Ectodermal cell (in vitro differentiated cells): ENCODE results near the gene OR6A2.
"Not testable (repeated sequence)": the region's sequence is repeated elsewhere in the genome, so short reads cannot be mapped to it uniquely, and the experiment has no call there.

Experiments used
- H3K27ac ChIP-seq: 2 replicates; pipeline ENCODE4 v1.7.0; 2013; ENCODE audit warnings: mild to moderate bottlenecking, low read depth, low read length; ENCODE audit not compliant: insufficient read depth, poor library complexity, severe bottlenecking
- H3K27me3 ChIP-seq: 2 replicates; pipeline ENCODE4 v1.7.0; 2013; ENCODE audit warnings: mild to moderate bottlenecking, low read length; ENCODE audit not compliant: insufficient read depth, control insufficient read depth, poor library complexity, severe bottlenecking
- H3K36me3 ChIP-seq: one replicate; pipeline ENCODE4 v1.7.0; 2013; ENCODE audit warnings: low read length; ENCODE audit not compliant: control insufficient read depth, insufficient read depth
- H3K4me1 ChIP-seq: one replicate; pipeline ENCODE4 v1.7.0; 2013; ENCODE audit warnings: low read length; ENCODE audit not compliant: control insufficient read depth, insufficient read depth
- H3K4me3 ChIP-seq: 2 replicates; pipeline ENCODE4 v1.7.0; 2013; ENCODE audit warnings: low read depth, low read length, control low read depth; ENCODE audit not compliant: insufficient read depth
- H3K9me3 ChIP-seq: 2 replicates; pipeline ENCODE4 v1.7.0; 2013; ENCODE audit warnings: mild to moderate bottlenecking, low read length, moderate library complexity; ENCODE audit not compliant: control insufficient read depth
- WGBS, 2 experiments: methylation state at CpG; one replicate each; pipeline ENCODE4 v1.1.7; 2013; ENCODE audit warnings: missing lambda C conversion rate in 2 of 2; 5-methylcytosine and 5-hydroxymethylcytosine counted together

OR6A2 gene

DNA sequence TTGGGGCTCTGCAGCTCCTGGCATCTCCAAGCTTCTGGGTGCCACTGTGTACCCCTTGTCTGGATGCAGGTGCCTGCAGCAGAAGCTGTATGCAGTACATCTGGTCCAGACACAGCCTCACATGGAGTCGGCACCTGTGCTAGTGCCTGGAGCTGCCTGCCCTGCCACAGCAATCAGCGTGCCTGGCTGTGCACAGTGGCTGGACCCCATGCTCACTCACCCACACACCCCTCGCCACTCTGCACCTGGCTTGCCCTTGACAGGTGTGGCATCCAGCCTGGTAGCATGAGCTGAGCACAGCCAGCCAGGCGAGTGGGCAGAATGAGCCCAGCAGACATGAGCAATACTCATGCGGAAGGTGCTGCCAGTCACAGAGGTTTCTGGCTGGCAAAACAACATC is 19.5 kb upstream of the OR6A2 start:
- Histone ChIP-seq H3K4me1 (no peaks in the 10 kb centered on the region), H3K36me3 (no peaks in the 10 kb centered on the region), H3K27ac (no peak overlapping the region), H3K27me3 (no peaks in the 10 kb centered on the region), H3K4me3 (no peak overlapping the region), H3K9me3 (no peaks in the 10 kb centered on the region)
- WGBS, 2 experiments: 96 to 97% methylated on average over 5 of the region's 5 CpGs

DNA sequence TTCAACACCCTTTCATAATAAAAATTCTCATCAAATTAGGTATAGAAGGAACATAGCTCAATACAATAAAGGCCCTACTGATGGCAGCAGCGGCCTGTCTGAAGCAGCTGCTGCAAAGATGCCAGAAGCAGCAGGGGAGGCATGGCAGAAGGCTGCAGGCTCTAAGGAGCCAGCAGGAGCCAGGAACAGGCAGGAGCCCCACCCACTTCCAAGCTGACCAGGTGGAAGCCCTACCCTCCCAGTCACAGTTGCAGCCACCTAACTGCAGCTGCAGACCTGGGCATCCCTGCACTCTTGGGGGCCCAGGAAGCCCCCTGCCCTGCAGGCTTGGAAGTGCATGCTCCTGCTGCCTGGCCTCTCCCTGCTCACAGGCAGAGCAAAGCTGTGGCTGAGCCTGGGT is 18.2 kb upstream of the OR6A2 start:
- no peaks in the 10 kb centered on the region for H3K36me3 ChIP-seq
- H3K4me1 ChIP-seq: no peaks in the 10 kb centered on the region
- no peaks in the 10 kb centered on the region for H3K9me3 ChIP-seq
- no peak overlapping the region for H3K4me3 ChIP-seq
- no peaks in the 10 kb centered on the region for H3K27me3 ChIP-seq
- 23 to 44% methylated on average over 1 of the region's 1 CpG for WGBS, 2 experiments
- no peak overlapping the region for H3K27ac ChIP-seq

DNA sequence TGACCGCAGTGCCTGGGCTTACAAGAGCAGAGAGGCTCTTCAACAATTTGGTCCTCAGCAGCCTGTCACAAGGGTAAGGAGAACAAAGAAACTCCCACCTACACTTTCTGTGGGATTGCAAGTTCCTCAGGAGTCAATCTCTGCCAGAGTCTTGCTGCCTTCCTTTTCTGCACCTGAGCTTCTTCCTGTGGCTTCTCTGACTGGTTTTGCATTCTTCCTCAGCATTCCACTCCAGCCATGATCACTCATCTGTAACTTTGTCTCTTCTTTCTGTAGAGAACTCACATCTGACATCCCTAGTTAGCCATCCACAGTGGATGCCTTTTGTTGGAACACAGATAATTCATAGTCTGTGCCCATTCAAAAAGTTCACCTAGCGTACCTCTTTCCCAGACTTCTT is 14.2 kb upstream of the OR6A2 start:
- Histone ChIP-seq H3K4me1 (no peaks in the 10 kb centered on the region), H3K9me3 (no peaks in the 10 kb centered on the region), H3K27ac (no peak overlapping the region), H3K4me3 (no peak overlapping the region), H3K36me3 (no peaks in the 10 kb centered on the region), H3K27me3 (no peaks in the 10 kb centered on the region)
- 68 to 78% methylated on average over 2 of the region's 2 CpGs for WGBS, 2 experiments

DNA sequence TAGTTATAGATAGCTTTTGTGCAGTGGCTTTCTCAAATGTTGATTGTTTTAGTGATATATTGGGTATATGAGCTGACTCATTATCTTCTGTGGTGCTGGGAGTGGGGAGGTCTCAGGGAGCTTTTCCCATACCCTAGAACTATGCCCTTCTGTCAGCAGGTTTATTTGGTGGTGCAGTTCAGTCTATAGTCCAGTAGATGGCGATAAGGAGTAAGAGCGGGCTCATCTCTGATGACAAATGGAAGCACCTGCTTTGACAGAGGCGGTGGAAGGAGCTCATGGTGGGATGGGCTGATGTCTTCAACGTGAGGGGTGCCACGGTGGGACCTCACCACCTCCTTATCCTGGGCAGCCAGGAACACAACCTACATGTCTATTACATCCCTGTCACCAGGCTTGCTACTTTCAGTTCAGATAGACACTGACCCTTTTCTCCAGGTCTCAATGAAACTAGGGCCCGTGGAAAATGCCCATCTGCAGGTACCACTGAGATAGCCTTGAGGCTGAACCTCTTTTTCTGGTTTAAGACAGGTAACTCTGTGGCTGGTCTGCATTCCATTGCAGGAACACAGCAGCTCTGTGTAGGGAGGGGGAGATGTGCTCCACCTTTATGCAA is 13.0 kb upstream of the OR6A2 start:
- Histone ChIP-seq H3K27me3 (no peaks in the 10 kb centered on the region), H3K9me3 (no peaks in the 10 kb centered on the region), H3K27ac (no peak overlapping the region), H3K4me3 (no peak overlapping the region), H3K36me3 (no peaks in the 10 kb centered on the region), H3K4me1 (no peaks in the 10 kb centered on the region)
- WGBS, 2 experiments: 23 to 30% methylated on average over 6 of the region's 6 CpGs

DNA sequence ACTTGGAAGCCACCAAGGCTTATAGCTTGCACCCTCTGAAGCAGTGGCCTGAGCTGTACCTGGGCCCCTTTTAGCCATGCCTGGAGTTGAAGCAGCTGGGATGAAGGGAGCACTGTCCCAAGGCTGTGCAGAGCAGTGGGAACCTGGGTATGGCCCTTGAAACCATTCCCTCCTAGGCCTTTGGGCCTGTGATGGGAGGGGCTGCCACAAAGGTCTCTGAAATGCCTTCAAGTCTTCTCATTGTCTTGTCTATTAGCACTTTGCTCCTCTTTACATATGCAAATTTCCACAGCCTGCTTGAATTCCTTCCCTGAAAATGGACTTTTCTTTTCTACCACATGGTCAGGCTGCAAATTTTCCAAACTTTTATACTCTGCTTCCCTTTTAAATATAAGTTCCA is 1.6 kb upstream of the OR6A2 start:
- not testable (repeated sequence) for H3K9me3 ChIP-seq, H3K36me3 ChIP-seq, H3K27me3 ChIP-seq, H3K27ac ChIP-seq, H3K4me3 ChIP-seq, H3K4me1 ChIP-seq

DNA sequence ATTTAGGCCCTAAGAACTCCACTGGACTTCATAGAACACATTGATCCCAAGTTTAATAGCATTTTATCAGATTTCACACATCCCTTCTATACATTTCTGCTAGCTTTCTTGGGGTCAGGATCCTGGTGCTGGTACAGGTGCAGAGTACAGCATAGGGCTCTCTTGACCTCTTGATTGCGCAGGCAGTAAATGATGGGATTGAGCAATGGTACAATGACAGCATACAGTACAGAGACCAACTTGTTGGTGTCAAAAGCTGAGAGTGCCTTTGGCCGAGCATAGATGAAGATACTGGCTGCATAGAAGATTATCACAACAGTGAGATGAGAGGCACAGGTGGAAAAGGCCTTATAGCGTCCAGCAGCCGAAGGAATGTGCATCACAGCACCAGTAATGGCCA is 4.8 kb downstream of the OR6A2 start:
- WGBS, 2 experiments: 93 to 95% methylated on average over 4 of the region's 4 CpGs
- Histone ChIP-seq H3K27me3 (no peaks in the 10 kb centered on the region), H3K27ac (no peak overlapping the region), H3K4me3 (no peak overlapping the region), H3K36me3 (no peaks in the 10 kb centered on the region), H3K4me1 (no peaks in the 10 kb centered on the region), H3K9me3 (no peaks in the 10 kb centered on the region)

DNA sequence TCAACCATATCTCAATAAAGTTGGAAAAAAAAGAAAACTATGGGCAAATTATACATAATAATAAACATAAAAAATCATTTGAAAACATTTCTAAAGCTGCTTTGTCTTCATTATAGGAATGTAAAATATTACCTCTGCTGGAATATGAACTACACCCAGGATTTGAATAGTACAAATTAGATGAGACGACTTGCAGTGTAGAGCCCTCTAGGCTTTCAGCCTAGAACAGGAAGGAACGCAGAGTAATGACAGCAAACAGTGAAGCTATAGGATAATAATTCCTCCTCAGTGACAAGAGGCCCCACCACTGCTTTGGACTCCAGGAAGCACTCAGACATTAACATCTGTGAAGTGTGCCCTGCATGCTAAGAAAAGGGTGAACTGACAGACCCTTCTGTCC is 8.9 kb downstream of the OR6A2 start:
- no peaks in the 10 kb centered on the region for H3K27me3 ChIP-seq
- H3K4me1 ChIP-seq: no peaks in the 10 kb centered on the region
- no peak overlapping the region for H3K4me3 ChIP-seq
- 94 to 100% methylated on average over 2 of the region's 2 CpGs for WGBS, 2 experiments
- no peak overlapping the region for H3K27ac ChIP-seq
- H3K36me3 ChIP-seq: no peaks in the 10 kb centered on the region
- no peaks in the 10 kb centered on the region for H3K9me3 ChIP-seq

DNA sequence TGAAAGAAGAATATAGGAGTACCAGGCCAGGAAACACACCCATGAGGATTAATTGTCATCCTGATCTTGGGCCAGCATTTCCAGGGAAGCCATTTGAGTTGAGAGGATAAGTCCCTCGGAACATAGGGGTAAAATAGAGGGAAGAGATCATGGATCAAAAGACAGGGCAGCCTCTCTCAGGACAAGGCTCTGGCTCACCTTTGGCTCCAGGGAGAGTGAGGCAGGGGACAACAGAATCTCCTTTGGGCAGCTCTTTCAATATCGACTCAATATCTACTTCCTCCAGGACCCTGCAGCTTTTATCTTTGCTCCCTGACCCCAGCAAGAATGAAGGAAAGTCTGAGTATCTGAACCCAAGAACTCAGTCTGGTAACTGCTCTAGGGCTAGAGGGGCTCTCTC is 16.8 kb downstream of the OR6A2 start, which contains the start of gene OR2AG1:
Gene OR2AG1, plus strand, starts transcription at position 301 of the 400 bp plus-strand sequence. CDS start 2,018 bp downstream, outside the sequence.
- Histone ChIP-seq H3K9me3 (no peaks in the 10 kb centered on the region), H3K4me3 (no peak within 1 kb of the TSS), H3K27ac (no peak within 1 kb of the TSS), H3K36me3 (no peaks in the 10 kb centered on the region), H3K27me3 (no peaks in the 10 kb centered on the region), H3K4me1 (no peaks in the 10 kb centered on the region)
- 67 to 72% methylated on average over 2 of the region's 2 CpGs for WGBS, 2 experiments

DNA sequence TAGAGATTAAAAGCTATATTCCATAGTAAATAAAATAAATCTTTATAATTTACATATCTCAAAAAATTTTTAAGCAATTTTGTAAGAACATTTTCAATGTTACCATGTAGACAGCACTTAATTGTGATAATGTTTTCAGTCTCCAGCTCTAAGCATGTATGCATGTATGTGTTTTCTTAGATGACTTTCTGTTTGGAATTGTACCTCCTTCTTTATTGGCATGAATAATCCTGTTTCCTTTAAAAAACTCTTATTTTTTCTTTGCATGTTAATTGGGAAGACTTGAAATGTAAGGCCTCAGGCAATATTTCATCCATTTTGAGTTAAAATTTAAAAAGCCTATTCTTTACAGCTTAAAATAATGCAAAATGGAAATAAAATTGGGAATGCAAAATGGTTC is 18.7 kb downstream of the OR6A2 start:
- Histone ChIP-seq H3K9me3 (no peaks in the 10 kb centered on the region), H3K27ac (no peak overlapping the region), H3K4me1 (no peaks in the 10 kb centered on the region), H3K4me3 (no peak overlapping the region), H3K27me3 (no peaks in the 10 kb centered on the region), H3K36me3 (no peaks in the 10 kb centered on the region)

DNA sequence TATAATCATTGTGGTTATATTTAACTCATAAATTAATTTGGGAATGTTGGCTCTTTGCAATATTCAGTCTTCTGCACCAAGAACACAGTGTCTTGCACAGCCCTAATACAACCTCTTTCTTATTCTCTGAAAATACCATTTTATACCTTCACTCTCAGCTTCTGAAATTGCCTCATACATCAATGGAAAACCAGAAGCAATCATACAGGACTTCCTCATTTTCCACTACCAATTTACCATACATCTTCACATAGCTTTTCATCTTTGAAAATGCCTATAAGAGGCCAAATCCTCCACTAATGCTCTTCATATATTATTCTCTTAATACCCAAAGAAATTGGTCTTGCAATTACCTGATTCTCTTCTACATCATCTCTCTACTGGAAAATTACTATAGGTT is 21.0 kb downstream of the OR6A2 start:
- H3K27me3 ChIP-seq: no peaks in the 10 kb centered on the region
- H3K9me3 ChIP-seq: no peaks in the 10 kb centered on the region
- H3K27ac ChIP-seq: no peak overlapping the region
- no peaks in the 10 kb centered on the region for H3K4me1 ChIP-seq
- H3K4me3 ChIP-seq: no peak overlapping the region
- H3K36me3 ChIP-seq: no peaks in the 10 kb centered on the region
